GM23338 (cell line): ENCODE data around the gene PXT1.

Experiments used
- CREB1 ChIP-seq: fragments of 250-450 bp; sonication (Bioruptor Pico); IDR thresholded peaks from 2 replicates; pipeline ENCODE4 v1.5.0; 2020; ENCODE audit warnings: low read depth, mild to moderate bottlenecking, moderate library complexity
- EZH2 ChIP-seq: fragments of 200-600 bp; sonication (generic); IDR thresholded peaks from one replicate; pipeline ENCODE4 v1.8.0; 2017; ENCODE audit warnings: antibody characterized with exemption, mild to moderate bottlenecking, low read depth; ENCODE audit not compliant: unreplicated experiment
- EZH2phosphoT487 ChIP-seq: fragments of 200-600 bp; sonication (generic); IDR thresholded peaks from one replicate; pipeline ENCODE4 v1.8.1; 2018; ENCODE audit warnings: antibody characterized with exemption; ENCODE audit not compliant: unreplicated experiment
- JUNB ChIP-seq: IDR thresholded peaks from one replicate; pipeline ENCODE4 v1.6.1; 2016; ENCODE audit warnings: antibody characterized with exemption; ENCODE audit not compliant: unreplicated experiment
- POLR2AphosphoS5 ChIP-seq: IDR thresholded peaks from 2 replicates; pipeline ENCODE4 v1.6.1; 2016; ENCODE audit warnings: antibody characterized with exemption, low read depth
- REST ChIP-seq: IDR thresholded peaks from one replicate; pipeline ENCODE4 v1.6.1; 2018; ENCODE audit warnings: antibody characterized with exemption; ENCODE audit not compliant: unreplicated experiment
- STAT1 ChIP-seq: IDR thresholded peaks from one replicate; pipeline ENCODE4 v1.6.1; 2016; ENCODE audit warnings: antibody characterized with exemption; ENCODE audit not compliant: unreplicated experiment
- ZNF331 ChIP-seq: fragments of 250-450 bp; sonication (Bioruptor Pico); IDR thresholded peaks from 2 replicates; pipeline ENCODE4 v1.5.0; 2020; ENCODE audit warnings: low read depth, mild to moderate bottlenecking, moderate library complexity
- TF ChIP-seq, protein P1 (sequence below), 2 experiments: fragments of 200-600 bp in 1 of 2; sonication (generic) in 1 of 2; conservative IDR thresholded peaks; 2 replicates each; pipeline versions ENCODE4 v1.5.1 to v1.6.1; 2016 to 2017; ENCODE audit warnings: antibody characterized with exemption in 2 of 2, low read depth in 2 of 2, mild to moderate bottlenecking in 2 of 2, moderate library complexity in 1 of 2
- TF ChIP-seq, protein P2 (sequence below): fragments of 250-450 bp; sonication (Bioruptor Pico); IDR thresholded peaks from 2 replicates; pipeline ENCODE4 v1.5.0; 2020; ENCODE audit warnings: mild to moderate bottlenecking, moderate library complexity
- TF ChIP-seq, protein P3 (sequence below): IDR thresholded peaks from 2 replicates; pipeline ENCODE4 v1.6.1; 2016; ENCODE audit warnings: antibody characterized with exemption

- TF ChIP-seq, protein P1, sequence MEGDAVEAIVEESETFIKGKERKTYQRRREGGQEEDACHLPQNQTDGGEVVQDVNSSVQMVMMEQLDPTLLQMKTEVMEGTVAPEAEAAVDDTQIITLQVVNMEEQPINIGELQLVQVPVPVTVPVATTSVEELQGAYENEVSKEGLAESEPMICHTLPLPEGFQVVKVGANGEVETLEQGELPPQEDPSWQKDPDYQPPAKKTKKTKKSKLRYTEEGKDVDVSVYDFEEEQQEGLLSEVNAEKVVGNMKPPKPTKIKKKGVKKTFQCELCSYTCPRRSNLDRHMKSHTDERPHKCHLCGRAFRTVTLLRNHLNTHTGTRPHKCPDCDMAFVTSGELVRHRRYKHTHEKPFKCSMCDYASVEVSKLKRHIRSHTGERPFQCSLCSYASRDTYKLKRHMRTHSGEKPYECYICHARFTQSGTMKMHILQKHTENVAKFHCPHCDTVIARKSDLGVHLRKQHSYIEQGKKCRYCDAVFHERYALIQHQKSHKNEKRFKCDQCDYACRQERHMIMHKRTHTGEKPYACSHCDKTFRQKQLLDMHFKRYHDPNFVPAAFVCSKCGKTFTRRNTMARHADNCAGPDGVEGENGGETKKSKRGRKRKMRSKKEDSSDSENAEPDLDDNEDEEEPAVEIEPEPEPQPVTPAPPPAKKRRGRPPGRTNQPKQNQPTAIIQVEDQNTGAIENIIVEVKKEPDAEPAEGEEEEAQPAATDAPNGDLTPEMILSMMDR (conservative IDR thresholded peaks at IDR 0.05; ENCODE audit: low read depth in 2 of 2): no peak
- no peak for TF ChIP-seq EZH2
- no peak for TF ChIP-seq EZH2phosphoT487
- no peak for TF ChIP-seq POLR2AphosphoS5
- no peak for TF ChIP-seq REST
- TF ChIP-seq, protein P2, sequence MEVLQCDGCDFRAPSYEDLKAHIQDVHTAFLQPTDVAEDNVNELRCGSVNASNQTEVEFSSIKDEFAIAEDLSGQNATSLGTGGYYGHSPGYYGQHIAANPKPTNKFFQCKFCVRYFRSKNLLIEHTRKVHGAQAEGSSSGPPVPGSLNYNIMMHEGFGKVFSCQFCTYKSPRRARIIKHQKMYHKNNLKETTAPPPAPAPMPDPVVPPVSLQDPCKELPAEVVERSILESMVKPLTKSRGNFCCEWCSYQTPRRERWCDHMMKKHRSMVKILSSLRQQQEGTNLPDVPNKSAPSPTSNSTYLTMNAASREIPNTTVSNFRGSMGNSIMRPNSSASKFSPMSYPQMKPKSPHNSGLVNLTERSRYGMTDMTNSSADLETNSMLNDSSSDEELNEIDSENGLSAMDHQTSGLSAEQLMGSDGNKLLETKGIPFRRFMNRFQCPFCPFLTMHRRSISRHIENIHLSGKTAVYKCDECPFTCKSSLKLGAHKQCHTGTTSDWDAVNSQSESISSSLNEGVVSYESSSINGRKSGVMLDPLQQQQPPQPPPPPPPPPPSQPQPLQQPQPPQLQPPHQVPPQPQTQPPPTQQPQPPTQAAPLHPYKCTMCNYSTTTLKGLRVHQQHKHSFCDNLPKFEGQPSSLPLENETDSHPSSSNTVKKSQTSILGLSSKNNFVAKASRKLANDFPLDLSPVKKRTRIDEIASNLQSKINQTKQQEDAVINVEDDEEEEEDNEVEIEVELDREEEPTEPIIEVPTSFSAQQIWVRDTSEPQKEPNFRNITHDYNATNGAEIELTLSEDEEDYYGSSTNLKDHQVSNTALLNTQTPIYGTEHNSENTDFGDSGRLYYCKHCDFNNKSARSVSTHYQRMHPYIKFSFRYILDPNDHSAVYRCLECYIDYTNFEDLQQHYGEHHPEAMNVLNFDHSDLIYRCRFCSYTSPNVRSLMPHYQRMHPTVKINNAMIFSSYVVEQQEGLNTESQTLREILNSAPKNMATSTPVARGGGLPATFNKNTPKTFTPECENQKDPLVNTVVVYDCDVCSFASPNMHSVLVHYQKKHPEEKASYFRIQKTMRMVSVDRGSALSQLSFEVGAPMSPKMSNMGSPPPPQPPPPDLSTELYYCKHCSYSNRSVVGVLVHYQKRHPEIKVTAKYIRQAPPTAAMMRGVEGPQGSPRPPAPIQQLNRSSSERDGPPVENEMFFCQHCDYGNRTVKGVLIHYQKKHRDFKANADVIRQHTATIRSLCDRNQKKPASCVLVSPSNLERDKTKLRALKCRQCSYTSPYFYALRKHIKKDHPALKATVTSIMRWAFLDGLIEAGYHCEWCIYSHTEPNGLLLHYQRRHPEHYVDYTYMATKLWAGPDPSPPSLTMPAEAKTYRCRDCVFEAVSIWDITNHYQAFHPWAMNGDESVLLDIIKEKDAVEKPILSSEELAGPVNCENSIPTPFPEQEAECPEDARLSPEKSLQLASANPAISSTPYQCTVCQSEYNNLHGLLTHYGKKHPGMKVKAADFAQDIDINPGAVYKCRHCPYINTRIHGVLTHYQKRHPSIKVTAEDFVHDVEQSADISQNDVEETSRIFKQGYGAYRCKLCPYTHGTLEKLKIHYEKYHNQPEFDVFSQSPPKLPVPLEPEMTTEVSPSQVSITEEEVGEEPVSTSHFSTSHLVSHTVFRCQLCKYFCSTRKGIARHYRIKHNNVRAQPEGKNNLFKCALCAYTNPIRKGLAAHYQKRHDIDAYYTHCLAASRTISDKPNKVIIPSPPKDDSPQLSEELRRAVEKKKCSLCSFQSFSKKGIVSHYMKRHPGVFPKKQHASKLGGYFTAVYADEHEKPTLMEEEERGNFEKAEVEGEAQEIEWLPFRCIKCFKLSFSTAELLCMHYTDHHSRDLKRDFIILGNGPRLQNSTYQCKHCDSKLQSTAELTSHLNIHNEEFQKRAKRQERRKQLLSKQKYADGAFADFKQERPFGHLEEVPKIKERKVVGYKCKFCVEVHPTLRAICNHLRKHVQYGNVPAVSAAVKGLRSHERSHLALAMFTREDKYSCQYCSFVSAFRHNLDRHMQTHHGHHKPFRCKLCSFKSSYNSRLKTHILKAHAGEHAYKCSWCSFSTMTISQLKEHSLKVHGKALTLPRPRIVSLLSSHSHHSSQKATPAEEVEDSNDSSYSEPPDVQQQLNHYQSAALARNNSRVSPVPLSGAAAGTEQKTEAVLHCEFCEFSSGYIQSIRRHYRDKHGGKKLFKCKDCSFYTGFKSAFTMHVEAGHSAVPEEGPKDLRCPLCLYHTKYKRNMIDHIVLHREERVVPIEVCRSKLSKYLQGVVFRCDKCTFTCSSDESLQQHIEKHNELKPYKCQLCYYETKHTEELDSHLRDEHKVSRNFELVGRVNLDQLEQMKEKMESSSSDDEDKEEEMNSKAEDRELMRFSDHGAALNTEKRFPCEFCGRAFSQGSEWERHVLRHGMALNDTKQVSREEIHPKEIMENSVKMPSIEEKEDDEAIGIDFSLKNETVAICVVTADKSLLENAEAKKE (CRISPR knock-in tag): no peak
- no peak for TF ChIP-seq CREB1
- no peak for TF ChIP-seq ZNF331 (CRISPR knock-in tag)
- TF ChIP-seq JUNB: no peak
- TF ChIP-seq STAT1: no peak
- TF ChIP-seq, protein P3, sequence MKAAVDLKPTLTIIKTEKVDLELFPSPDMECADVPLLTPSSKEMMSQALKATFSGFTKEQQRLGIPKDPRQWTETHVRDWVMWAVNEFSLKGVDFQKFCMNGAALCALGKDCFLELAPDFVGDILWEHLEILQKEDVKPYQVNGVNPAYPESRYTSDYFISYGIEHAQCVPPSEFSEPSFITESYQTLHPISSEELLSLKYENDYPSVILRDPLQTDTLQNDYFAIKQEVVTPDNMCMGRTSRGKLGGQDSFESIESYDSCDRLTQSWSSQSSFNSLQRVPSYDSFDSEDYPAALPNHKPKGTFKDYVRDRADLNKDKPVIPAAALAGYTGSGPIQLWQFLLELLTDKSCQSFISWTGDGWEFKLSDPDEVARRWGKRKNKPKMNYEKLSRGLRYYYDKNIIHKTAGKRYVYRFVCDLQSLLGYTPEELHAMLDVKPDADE: no peak
Observed at GRCh38 chr6:36461646-36462045, 19.0 kb upstream of the PXT1 start.
